ENCODE measurements around the gene SP140. TPM values are rescaled to one million over a fixed set of nuclear protein-coding genes. Genes with fewer than 3 reads are reported as not detected.

Gene SP140
- total and polyA plus RNA-seq, 2 of the 13 experiments (the other 11 are each of a cell fraction or from before 2014, with no cell fraction given), result 0.57 to 0.80 TPM

DNA sequence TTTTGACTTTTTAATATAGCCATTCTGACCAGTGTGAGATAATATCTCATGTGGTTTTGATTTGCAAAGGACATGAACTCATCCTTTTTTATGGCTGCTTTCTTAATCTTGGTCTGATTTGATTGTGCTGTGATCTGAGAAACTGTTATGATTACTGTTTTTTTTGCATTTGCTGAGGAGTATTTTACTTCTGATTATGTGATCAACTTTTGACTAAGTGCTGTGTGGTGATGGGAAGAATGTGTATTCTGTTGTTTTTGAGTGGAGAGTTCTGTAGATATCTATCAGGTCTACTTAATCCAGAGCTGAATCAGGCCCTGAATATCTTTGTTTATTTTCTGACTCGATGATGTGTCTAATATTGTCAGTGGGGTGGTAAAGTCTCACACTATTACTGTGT is 118.2 kb downstream of the SP140 start:
- 35% methylated on average over 1 of the region's 1 CpG for WGBS (ENCODE audit: low lambda C conversion rate)
- H3K27ac ChIP-seq (ENCODE audit: extremely low read length, insufficient read depth, low read length), result no peak overlapping the region
- ChIA-PET POLR2A (no interaction called here), CTCF (ENCODE audit: low intra/inter-chr PET ratio, low total read pairs) (no interaction called here)
- TF ChIP-seq ZNF329 (CRISPR knock-in tag; IDR thresholded peaks at IDR 0.05; ENCODE audit: low read depth) (no peak), ZNF264 (CRISPR knock-in tag; IDR thresholded peaks at IDR 0.05) (no peak), ZNF354B (CRISPR knock-in tag; IDR thresholded peaks at IDR 0.05) (no peak), ZFAT (CRISPR knock-in tag; conservative IDR thresholded peaks at IDR 0.05) (no peak), TP53 (CRISPR knock-in tag; conservative IDR thresholded peaks at IDR 0.05) (no peak), CCDC6 (CRISPR knock-in tag; IDR thresholded peaks at IDR 0.05) (no peak)
- TF ChIP-seq, protein P1, sequence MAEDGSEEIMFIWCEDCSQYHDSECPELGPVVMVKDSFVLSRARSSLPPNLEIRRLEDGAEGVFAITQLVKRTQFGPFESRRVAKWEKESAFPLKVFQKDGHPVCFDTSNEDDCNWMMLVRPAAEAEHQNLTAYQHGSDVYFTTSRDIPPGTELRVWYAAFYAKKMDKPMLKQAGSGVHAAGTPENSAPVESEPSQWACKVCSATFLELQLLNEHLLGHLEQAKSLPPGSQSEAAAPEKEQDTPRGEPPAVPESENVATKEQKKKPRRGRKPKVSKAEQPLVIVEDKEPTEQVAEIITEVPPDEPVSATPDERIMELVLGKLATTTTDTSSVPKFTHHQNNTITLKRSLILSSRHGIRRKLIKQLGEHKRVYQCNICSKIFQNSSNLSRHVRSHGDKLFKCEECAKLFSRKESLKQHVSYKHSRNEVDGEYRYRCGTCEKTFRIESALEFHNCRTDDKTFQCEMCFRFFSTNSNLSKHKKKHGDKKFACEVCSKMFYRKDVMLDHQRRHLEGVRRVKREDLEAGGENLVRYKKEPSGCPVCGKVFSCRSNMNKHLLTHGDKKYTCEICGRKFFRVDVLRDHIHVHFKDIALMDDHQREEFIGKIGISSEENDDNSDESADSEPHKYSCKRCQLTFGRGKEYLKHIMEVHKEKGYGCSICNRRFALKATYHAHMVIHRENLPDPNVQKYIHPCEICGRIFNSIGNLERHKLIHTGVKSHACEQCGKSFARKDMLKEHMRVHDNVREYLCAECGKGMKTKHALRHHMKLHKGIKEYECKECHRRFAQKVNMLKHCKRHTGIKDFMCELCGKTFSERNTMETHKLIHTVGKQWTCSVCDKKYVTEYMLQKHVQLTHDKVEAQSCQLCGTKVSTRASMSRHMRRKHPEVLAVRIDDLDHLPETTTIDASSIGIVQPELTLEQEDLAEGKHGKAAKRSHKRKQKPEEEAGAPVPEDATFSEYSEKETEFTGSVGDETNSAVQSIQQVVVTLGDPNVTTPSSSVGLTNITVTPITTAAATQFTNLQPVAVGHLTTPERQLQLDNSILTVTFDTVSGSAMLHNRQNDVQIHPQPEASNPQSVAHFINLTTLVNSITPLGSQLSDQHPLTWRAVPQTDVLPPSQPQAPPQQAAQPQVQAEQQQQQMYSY (CRISPR knock-in tag; IDR thresholded peaks at IDR 0.05), result no peak
- H3K36me3 ChIP-seq (replicated peaks in 1 of 2; ENCODE audit: control insufficient read depth in 1 of 2, insufficient read depth in 2 of 2, low read length in 2 of 2), result no peaks in the 10 kb centered on the region
- FAIRE-seq (no peak), DNase-seq (ENCODE audit: low spot score) (no peak), ATAC-seq (no peak)
- H4K20me1 ChIP-seq (ENCODE audit: insufficient read depth, low read length), result no peaks in the 10 kb centered on the region
- H3K4me3 ChIP-seq (replicated peaks in 1 of 3; ENCODE audit: insufficient read depth in 1 of 3, low read depth in 2 of 3, low read length in 3 of 3), result no peak overlapping the region
- H3K79me2 ChIP-seq (ENCODE audit: insufficient read depth, low read length), result no peaks in the 10 kb centered on the region
- H3K4me2 ChIP-seq (ENCODE audit: low read depth, low read length), result no peak overlapping the region
- peaks cover 8% of the 10 kb centered on the region; the same call in 1 of the 2 replicates for H3K9me3 ChIP-seq (ENCODE audit: low read length)
- intact Hi-C loops (cut with micrococcal nuclease; ENCODE audit: unreplicated experiment), result no loop called here
- no peak overlapping the region for H2AFZ ChIP-seq (ENCODE audit: low read length)
- H3K4me1 ChIP-seq (ENCODE audit: insufficient read depth, low read length), result peaks cover 14% of the 10 kb centered on the region
- H3K27me3 ChIP-seq (ENCODE audit: control insufficient read depth in 1 of 2, insufficient read depth in 2 of 2, low read length in 2 of 2), result no peaks in the 10 kb centered on the region
- no TSS peak for BruUV-seq (replicated peaks)
- no peak overlapping the region for H3K9ac ChIP-seq (ENCODE audit: insufficient read depth, low read depth, low read length)
- in situ Hi-C loops (cut with HindIII; ENCODE audit: extremely low pct_ligation_motif_present, low pct_unique_long_range_greater_than_20kb), result no loop called here
